GM18858 (cell line): Measurements from ENCODE around the gene TM4SF4.

Experiments used
- ATAC-seq: cut with Tn5 transposase; IDR thresholded peaks from one replicate; pipeline ENCODE4 v1.9.1; 2021; ENCODE audit not compliant: unreplicated experiment

The TM4SF4 gene

DNA sequence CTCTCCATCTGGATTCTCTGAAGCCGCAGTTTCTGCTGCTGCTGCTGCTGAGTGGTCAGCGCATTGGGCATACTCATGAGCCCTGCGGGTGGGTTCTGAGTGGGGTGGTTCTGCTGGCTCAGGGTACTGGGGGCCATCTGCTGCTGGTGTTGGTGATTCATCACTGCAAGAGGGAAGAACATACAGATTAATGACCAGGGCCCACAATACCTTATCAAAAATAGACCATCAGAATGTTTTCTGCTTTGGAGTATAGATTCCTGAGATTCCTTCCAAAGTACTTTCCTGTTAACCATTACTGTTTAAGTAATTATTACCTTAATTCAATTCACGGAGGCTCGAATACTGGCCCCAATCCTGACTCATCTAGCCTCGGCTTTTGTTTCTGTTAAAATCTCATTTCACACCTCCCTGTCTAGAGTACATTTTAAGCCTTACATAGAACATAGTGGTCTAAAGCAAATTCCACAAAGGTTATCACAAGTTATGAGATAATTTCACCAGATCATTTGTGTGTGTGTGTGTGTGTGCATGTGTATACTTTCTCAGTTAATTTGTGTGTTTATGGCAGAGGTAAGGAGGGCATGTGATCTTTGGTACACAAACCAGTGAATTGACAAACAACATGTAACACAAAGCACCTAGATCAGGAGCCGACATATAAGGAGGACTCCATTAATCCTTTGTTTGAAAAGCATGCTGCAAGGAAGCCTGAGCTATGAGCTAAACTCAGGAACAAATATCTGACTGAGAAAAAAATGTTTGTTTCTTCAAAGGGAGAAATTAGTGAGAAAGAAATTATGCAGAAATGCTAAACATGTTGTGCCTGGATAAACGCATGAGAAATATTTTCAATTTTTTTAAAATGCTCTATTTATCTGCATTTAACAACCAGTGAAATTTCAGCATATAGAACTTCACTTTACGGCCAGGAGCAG, 68.1 kb downstream of the TM4SF4 start:
- no peak for ATAC-seq

DNA sequence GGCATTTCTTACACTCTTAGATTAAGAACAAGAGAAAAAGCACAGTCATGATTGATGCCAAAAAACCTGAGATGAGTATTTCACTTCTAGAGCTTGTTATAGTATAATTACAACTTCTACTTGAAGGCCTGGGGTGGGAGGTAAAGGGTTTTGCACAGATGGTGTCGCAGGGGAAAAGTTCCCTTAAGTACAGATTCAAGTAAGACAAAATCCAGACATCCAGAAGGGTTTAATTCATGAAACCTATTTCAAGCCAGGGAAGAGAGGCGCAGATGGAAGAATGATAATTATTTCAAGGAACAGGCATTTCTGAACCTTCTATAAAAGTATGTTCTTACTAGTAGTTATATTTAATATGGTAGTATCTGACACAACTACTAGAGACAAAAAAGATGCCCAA, 70.6 kb downstream of the TM4SF4 start:
- no peak for ATAC-seq

DNA sequence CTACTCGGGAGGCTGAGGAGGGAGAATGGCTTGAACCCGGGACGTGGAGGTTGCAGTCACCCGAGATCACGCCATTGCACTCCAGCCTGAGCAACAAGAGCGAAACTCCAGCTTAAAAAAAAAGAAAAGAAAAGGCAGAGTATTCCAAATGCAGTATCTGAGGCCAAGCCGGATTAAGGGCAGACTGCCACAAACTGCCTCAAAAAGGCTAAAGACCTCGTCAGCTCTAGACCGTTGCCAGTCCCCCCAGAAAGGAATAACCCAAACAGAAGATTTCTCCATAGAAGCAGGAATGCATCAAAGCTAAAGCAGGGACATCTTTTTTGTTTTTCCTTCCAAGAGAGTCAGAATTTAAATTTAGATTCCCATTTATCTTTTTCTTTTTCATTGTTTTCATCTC, 72.9 kb downstream of the TM4SF4 start:
- no peak for ATAC-seq

DNA sequence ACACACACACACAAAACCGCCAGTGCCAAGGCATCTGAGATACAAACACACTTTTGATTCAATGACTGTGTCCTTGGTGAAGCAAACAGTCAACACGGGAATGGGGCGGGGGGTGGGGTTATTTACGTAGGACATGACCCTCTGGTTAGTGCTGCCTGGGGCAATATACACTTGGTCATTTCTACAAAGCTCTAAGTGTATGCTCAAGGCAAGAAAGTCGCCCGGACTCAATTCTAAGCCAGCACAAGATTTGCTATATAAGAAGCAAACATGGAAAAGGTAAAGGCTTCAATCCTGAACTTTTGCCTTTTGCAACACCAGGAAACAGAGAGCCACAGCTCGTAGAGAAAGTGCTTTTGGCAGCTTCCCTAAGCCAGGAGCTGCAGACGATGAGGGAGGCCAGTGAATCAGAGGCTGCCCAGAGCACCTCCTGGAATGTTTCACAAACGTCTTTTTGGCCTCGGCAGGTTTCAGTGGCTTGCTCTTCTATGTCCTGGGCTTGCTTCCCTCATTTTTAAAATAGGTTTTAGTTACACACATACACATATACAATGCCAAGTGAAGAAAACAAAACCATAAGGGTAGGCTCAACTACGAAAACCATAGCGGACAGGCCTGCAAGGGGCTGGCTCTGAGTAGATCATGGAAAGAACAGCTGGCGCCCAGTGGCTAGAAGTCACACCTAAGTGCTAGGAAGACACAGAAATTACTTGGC, 73.6 kb downstream of the TM4SF4 start:
- no peak for ATAC-seq

DNA sequence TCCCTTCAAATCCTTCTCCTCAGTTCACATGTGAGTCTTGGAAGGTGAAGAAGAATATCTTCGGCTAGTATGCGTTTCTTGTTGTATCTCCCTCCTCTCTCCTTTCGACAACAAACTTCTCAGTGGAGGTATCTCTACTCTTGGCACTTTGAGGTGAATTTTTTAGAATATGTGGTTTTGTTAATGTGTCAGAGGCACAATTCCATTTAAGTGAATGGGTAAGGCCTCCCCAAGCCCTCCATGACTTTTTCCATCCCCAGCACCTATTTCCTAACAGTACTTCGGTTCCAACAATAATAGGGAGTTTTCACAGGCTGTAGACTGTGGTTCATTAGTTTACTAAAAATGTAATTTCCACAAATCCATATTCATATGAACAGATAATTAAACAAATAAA, 74.2 kb downstream of the TM4SF4 start:
- no peak for ATAC-seq

DNA sequence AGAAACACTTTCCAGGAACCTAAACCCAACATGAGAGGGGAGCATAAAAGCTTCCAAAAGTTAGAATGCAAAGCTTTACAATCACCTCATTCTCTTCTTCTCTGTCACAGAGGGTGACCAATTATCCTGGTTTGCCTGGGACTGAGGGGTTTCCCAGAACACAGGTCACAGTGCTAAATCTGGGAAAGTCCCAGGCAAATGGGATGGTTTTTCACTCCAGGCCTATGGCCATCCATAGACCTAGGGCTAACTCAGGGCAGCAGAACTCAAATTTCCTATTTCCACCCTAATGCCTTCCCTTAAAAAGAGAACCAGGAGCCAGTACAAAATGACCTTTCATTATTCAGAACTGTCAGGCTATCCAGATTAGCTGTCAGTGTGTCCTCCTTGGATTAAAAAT, 77.0 kb downstream of the TM4SF4 start:
- ATAC-seq: no peak

DNA sequence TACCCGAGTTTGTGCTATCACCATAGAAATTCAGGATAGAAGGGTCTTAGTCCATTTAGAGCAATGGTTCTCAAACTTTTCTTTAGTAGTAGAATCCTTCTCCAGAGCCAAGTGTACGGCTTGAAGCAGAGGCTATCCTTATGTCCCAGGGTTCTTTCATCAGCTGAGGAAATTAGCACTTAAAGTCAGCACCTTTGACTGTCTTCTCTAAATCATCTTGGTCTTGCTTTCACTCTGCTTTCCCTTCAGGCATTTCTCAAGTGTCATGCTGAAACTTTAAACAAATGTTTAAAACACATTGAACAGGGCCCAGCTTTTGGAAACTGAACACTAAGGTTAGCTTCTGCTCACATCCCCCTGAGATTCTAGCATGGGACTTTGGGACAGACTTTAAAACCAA, 78.2 kb downstream of the TM4SF4 start:
- no peak for ATAC-seq
